HG03575 (cell line): Measurements from ENCODE around the gene CSF1.

ENCODE experiments used
- ATAC-seq: cut with Tn5 transposase; IDR thresholded peaks from one replicate; pipeline ENCODE4 v1.9.1; 2021; ENCODE audit not compliant: unreplicated experiment, insufficient number of reproducible peaks, low FRiP score; ENCODE audit errors: extremely low read depth

Gene CSF1

DNA sequence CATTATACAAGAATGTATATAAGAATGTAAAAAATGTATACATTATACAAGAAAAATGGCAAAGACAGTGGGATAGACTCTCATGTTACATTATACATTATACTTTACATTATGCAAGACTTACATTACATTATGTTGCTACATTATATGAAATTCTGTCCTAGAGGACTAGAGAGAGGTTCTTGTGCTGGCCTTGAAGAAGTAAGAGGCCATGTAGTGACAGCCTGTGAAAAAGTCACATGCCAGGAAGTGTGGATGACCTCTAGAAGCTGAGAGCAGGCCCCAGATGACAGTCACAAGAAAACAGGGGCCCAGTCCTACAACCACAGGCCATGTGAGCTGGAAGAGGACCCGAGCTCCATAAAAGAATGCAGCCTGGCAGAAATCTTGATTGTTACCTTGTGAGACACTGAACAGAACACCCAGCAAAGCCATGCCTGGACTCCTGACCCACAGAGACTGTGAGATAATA is 43.4 kb downstream of the CSF1 start:
- ATAC-seq = no peak

DNA sequence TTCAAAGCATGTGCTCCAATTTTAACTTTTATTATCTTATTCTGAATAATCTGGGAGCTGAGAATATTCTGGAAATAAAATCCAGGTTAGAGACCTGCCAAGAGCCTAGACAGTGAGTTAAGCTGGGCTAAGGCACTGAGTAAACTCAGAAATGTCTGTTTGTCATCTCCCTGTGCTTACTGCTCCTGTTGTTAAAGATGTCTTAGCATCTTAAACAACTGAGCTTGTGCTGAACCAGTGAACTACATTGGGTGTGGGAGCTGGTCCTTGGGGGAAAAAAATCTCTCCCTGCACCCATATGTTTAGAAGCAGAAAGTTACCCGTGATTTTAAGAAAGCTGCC is 49.0 kb downstream of the CSF1 start:
- ATAC-seq = no peak

DNA sequence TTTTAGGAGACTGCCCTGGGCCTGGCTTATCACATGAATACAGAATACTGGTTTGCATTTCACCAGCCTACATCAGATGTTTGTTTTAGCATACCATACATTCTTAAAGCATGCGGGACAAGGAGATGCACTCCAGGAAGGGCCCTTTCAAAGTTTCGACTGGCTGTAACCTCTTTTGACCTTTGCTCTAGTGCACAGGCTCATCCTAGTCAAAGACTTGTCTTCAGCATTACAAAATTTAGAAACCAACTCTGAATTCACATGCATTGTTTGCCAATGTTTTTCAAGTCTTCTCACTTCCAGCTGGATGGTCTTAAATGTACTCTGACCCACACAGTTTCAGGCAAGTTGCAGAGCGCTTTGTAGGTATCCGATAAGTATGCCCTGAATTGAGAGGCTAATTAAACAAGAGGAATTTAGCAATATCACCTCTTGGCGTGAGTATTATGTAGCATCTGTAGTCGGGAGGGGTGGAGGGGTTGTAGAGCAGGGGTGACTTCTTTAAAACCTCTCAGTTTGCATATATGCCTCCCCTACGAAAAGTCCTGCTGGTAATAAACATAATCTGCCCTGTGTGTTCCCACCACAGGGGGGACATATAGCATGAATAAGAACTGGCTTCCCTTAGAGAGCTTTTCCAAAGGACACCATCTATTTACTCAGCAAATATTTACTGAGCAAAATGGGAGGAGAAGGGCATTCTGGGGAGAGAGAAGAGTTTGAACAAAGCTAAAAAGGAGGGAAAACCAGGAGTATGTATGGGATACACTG is 49.5 kb downstream of the CSF1 start:
- ATAC-seq = no peak

DNA sequence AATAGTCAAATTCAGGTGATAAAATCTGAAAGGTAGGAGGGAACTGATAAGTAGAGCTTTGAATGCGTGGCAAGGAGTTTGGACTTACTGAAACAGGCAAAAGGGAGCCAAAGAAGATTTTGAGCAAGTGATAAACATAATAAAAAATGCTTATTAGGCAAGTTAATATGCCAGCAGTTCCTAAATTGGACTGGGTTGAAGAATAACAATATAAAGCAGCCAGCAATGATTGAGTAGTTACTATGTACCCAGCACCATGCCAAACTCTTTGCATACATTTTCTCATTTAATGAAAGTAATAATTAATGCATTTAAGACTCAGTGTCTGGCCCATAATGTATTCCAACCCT is 50.1 kb downstream of the CSF1 start:
- ATAC-seq = no peak

DNA sequence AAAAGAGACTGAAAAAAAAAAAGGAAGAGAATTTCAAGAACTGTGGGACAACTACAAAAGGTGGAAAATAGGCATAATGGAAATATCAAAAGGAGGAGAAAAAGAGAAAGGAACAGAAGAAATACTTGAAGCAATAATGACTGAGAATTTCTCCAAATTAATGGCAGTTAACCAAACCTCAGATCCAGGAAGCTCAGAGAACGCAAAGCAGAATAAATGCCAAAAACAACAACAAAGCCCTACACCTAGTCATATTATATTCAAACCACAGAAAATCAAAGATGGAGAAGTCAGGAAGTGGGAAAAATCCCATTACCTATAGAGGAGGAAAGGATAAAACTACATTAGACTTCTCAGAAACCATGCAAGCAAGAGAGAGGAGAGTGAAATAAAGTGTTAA is 53.2 kb downstream of the CSF1 start:
- no peak for ATAC-seq

DNA sequence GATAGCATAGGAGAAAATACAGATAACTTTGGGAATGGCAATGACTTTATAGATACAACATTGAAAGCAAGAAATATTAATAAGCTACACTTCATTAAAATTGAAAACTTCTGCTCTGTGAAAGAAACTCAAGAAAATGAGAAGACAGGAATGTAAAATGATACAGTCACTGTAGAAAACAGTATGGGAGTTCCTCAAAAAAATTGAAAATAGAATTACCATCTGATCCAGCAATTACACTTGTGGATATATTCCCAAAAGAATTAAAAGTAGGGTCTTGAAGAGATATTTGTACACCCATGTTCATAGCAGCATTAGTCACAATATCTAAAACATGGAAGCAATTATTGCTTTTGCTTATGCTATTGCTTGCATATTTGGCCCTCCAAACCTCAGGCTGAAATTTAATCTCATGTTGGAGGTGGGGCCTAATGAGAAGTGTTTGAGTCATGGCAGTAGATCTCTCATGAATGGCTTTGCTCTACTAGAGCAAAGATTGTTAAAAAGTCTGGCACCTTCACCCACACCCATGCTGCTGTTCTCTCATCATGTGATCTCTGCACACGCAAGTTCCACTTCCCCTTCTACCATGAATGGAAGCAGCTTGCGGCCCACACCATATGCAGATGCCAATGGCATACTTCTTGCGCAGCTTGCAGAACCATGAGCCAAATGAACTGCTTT is 58.6 kb downstream of the CSF1 start:
- ATAC-seq = no peak

DNA sequence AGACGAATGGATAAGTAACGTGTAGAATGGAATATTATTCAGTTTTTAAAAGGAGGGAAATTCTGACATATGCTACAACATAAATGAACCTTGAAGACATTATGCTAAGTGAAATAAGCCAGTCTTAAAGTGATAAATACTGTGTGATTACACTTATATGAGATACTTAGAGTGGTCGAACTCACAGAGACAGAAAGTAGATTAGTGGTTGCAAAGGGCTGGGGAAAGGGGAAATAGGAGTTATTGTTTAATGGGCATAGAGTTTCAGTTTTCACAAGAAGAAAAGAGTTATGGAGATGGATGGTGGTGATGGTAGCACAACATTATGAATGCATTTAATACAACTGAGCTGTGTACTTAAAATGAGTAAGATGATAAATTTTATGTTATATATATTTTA is 59.3 kb downstream of the CSF1 start:
- ATAC-seq = no peak

DNA sequence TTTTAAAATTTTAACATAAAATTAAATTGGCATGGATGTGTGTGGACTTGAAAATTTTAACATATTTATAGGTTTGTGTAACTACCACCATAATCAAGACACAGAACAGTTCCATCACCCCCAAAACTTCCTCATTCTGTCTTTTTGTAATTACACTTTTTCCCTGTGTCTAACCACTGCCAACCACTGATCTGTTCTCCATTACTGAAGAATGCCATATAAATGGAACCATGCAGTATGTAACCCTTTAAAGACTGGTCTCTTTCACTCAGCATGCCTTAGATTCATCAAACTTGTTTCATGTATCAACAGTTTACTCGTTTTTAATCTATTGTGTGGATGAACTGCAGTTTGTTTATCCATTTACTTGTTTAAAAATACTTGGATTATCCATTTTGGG is 60.9 kb downstream of the CSF1 start:
- no peak for ATAC-seq

DNA sequence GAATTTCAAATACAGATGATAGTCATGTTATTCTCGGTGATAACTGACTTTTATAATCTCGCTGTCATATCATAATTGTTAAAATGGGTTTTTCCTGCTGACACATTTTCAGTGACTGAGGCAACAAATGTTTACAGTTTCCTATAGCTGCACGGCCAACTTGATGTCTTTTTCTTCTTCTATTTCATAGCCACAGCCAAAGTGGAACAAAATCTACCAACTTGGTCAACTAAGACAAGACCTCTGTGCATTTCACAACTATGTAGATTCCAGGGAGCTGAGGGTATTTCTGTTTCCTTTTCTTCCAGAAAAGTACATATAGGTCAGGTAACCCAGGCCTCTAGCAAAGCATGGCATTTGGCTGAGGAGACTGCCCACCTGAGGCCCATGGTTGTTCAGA is 63.5 kb downstream of the CSF1 start:
- no peak for ATAC-seq

DNA sequence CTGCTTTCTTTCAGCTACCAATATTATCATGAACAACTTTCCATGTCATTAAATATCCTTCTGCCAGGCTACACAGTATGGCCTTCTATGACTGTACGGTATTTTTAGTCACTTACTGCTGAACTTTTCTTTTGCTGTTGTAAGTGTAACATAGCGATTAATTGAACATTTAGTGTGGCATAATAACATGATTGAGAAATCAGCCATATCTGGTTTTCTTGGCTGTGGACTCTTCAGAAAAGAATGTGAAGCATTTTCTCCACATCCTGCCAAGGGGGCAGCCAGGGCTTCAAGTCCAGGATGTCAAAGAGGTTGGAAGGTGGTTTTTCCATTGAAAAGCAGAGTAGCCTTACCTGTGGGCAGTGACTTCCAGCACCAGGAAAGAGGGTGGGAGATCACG is 65.1 kb downstream of the CSF1 start:
- no peak for ATAC-seq

DNA sequence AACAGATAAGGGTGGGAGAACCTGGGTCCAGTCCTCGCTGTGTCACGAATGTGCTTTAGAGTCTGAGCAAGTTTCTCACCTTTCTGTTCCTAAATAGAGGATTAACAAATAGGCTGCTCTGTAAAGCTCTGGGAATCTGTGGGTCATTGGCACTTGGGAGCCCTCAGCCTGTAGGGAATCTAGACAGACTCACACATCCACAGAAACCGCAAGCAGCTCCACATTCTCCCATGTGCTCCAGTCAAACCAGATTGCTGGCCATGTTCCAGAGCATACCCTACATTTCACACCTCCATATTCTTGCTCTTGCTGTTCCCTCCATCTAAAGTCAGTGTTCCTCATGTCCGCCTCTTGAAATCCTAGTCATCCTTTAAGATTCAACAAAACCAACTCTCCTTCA is 66.1 kb downstream of the CSF1 start:
- ATAC-seq = no peak

DNA sequence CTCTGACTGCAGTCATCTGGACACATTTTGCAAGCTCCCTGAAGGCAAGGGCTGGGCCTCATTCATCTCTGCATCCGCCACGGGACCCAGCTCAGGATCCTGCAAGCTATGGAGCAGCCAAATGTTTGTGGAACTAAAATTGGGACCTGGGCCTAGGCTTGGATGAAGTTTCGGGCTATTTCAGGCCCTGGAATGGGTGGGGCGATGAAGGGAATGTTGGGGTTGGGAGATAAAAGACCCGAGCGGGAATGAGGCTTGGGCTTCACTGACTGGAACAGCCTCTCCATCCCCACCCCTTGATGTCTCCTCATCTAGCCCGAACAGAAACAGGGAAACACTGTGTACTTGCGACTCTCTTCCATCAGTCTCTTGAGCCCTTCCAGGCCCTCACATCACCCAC is 66.6 kb downstream of the CSF1 start:
- no peak for ATAC-seq

DNA sequence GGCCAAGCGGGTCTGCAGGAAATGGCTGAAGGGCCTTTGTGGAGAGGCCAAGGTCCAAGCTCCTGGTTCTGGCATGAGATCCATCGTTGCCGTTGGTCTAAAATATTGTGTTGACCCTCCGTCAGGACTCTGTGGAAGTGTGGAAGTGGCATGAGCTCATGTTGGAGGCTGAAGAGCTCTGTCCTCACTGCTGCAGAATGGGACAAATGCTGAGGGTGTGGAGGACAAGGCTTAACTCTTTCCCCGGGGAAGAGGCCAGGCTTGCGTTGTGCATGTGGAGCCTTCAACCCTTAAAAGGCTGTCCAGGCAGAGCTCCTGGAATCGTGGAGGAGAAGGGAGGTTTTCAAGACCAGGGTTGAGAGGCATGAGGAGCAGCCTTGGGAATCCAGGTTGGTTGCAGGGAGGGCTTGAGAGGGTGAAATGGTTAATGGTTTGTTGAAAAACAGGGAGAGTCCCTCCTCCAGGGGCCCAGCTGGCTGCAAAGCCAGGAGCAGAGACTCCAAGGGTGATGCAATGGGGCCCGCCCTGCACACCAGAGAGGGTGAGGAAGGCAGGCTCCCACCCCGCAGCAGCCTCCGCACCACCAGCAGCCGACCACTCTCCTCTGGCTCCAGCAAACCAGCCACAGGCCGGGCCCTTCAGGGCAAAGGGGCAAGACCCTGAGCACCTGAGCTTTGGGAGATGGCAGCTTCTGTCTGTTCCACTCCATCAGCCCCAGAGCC is 67.2 kb downstream of the CSF1 start:
- no peak for ATAC-seq

DNA sequence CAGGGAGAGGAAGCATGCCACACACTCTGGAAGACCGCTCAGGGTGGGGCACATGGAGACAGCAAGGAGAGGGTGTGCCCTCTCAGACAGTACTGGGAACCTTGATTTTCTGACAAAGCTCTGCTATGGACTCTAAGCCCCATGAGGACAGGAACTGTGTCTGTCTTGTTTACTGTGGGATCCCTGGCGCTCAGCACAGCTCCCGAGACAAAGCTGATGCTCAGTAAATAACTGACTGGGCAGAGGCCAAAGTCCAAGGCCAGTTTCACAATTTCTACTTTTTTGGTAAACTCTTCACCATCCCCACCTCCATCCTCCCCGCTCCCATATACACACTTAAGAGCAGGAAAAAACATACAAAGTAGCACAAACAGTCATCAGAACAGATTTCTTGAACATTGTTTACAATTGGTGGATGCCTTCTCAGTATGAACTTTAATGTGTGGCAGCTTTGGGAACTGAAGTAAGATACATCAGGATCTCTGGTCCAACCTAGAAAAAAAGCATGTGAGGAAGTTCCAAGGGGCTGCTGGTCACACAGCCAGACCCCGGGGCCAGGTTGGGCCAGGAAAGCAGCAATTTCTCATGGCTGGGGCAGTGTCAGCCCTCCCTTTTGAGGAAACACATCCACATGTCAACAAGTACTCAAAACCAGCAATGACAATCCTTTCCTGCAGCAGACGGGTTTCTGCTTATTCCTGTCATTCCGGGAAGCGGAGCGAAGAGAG is 68.3 kb downstream of the CSF1 start:
- no peak for ATAC-seq

DNA sequence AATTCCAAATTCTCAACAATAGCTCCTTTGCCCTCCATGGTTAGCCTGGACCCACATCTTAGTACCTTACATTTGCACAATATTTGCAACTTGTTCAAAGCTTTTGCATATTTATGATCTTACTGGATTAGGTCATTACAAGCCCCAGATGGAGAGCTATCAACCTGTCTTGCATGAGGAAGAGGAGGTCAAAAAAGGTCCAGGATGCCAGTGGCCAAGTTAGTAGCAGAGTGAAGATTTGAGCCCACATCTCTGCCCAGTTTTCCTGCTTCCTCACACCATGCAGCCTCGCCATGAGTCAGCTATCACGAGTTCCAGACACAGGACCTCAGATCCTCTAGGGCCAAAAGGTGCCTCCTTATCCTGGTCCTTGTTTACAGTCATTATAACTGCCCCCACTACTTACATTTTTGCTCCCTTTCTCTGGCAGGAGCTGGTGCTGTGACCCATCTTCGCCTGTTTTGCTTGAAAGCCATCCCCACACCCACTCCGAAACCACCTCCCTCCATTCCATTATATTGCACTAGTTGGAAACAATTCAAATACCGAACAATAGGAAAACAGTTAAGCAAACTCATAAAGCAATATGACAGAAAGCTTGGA is 68.9 kb downstream of the CSF1 start:
- no peak for ATAC-seq
